Ishikawa (cell line): Measurements from ENCODE around the gene NUMB.

Source experiments
- EP300 ChIP-seq: IDR thresholded peaks from 2 replicates; pipeline ENCODE4 v1.6.1; 2012; ENCODE audit warnings: borderline replicate concordance
- FOXM1 ChIP-seq: IDR thresholded peaks from 2 replicates; pipeline ENCODE4 v1.6.1; 2012; ENCODE audit warnings: low read depth, borderline replicate concordance
- RAD21 ChIP-seq: IDR thresholded peaks from 2 replicates; pipeline ENCODE4 v1.6.1; 2012; ENCODE audit warnings: low read depth

DNA sequence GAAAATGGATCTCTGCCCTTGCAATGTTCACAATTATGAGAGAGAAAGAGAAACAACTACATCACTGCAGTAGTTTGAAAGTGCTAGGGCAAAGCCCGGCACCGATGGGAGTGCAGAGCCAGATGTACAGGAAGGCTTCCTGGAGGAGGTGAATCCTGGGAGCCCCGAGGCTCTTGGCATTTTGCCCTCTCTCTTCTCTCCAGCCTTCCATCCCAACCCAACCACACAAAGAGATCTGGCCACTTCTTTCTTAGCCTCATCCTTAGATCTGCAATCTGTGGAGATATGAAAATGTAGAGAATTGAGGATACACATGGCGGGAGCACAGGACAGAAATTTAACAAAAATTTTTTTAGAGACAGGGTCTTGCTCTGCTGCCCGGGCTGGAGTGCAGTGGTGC, 224.3 kb downstream of the NUMB start:
- TF ChIP-seq FOXM1 = no peak
- TF ChIP-seq EP300 = no peak
- no peak for TF ChIP-seq RAD21
